Esophagus (tissue), 2 donors: ENCODE data around the gene PPM1M. TPM values are rescaled to one million over a fixed set of nuclear protein-coding genes. Genes with fewer than 3 reads are reported as not detected.

Experiments
- H3K27ac ChIP-seq, 2 donors: one replicate each; pipeline ENCODE4 v1.5.1; 2013; ENCODE audit warnings: low read depth in 2 of 2, mild to moderate bottlenecking in 2 of 2, inconsistent platforms in 1 of 2, low read length in 1 of 2, moderate library complexity in 1 of 2
- H3K27me3 ChIP-seq, 2 donors: one replicate each; pipeline ENCODE4 v1.6.1; 2013; ENCODE audit warnings: low read length in 2 of 2, control low read depth in 1 of 2, mild to moderate bottlenecking in 1 of 2; ENCODE audit not compliant: insufficient read depth in 2 of 2, control insufficient read depth in 1 of 2
- H3K36me3 ChIP-seq, 2 donors: one replicate each; pipeline ENCODE4 v1.6.1; 2013; ENCODE audit warnings: low read length in 1 of 2; ENCODE audit not compliant: control insufficient read depth in 2 of 2, insufficient read depth in 2 of 2
- H3K4me1 ChIP-seq, 2 donors: one replicate each; pipeline ENCODE4 v1.6.1; 2013; ENCODE audit warnings: low read length in 1 of 2; ENCODE audit not compliant: control insufficient read depth in 2 of 2, insufficient read depth in 2 of 2
- H3K4me3 ChIP-seq, 2 donors: one replicate each; pipeline ENCODE4 v1.5.1; 2013; ENCODE audit warnings: low read length in 2 of 2, mild to moderate bottlenecking in 2 of 2, low read depth in 1 of 2, moderate library complexity in 1 of 2
- H3K9me3 ChIP-seq, 2 donors: one replicate each; pipeline ENCODE4 v1.6.1; 2013; ENCODE audit warnings: mild to moderate bottlenecking in 2 of 2, low read depth in 1 of 2, low read length in 1 of 2, moderate library complexity in 1 of 2; ENCODE audit not compliant: control insufficient read depth in 2 of 2, insufficient read depth in 1 of 2
- WGBS, 2 donors: extraction: QIAGEN DNeasy Blood & Tissue Kit; methylation state at CpG; one replicate each; pipeline ENCODE4 v1.1.7; 2013; 5-methylcytosine and 5-hydroxymethylcytosine counted together
- polyA plus RNA-seq, 2 donors: library from polyadenylated mRNA; stranded (reverse); fragments of 200-250 nt; gene quantifications; one replicate each; pipeline ENCODE4 v1.2.3, GENCODE V29; 2013
- donor health status: healthy with polysubstance abuse.
- donor health status: Bipolar disorder and iron deficiency.

Gene PPM1M
- polyA plus RNA-seq, 2 donors: 10.1 to 15.6 TPM

DNA sequence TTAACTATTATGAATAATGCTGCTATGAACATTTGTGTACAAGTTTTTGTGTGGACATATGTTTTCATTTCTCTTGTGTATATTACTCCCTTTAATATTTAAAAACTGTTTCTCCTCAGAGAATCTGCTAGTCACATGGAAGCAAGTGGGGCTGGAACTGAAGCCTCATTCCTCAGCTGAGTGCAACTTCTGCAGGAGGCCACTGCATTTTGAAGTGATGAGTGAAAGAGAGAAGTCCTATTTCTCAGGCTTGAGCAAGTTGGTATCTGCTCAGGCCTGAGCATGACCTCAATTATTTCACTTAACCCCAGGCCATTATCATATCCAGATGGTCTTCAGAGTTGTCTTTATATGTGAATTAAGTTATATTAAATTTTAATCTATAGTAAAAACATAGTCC is 31.7 kb upstream of the PPM1M start:
- no peaks in the 10 kb centered on the region for H3K27me3 ChIP-seq
- no peaks in the 10 kb centered on the region for H3K9me3 ChIP-seq
- peaks cover 7 to 13% of the 10 kb centered on the region in 2 donors for H3K4me1 ChIP-seq
- H3K4me3 ChIP-seq: no peak overlapping the region
- no peak overlapping the region for H3K27ac ChIP-seq
- H3K36me3 ChIP-seq: peaks cover 7 to 35% of the 10 kb centered on the region in 2 donors

DNA sequence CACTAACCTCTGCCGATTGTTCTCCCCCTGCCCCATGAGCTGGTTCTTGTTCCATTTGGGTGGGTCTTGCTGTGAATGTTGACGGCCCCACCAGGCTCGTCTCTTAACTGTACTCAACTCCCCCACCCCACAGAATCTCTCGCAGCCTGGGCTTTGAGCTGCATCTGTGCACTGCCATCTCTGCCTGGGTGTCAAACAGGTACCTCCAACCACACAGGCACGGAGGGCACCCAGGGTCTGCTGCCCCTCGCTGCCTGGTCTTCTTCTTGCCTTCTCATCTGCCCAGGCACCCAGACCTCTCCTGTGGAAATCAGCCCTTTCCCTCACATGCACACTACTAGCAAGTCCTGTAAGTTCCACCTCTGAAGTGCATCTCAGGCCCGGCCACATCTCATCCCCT is 30.2 kb upstream of the PPM1M start:
- Histone ChIP-seq H3K4me3 (no peak overlapping the region), H3K36me3 (peaks cover 6 to 31% of the 10 kb centered on the region in 2 donors), H3K27ac (no peak overlapping the region), H3K9me3 (no peaks in the 10 kb centered on the region), H3K4me1 (peaks cover 7 to 17% of the 10 kb centered on the region in 2 donors), H3K27me3 (no peaks in the 10 kb centered on the region)
- WGBS, 2 donors: 93 to 94% methylated on average over 7 of the region's 7 CpGs

DNA sequence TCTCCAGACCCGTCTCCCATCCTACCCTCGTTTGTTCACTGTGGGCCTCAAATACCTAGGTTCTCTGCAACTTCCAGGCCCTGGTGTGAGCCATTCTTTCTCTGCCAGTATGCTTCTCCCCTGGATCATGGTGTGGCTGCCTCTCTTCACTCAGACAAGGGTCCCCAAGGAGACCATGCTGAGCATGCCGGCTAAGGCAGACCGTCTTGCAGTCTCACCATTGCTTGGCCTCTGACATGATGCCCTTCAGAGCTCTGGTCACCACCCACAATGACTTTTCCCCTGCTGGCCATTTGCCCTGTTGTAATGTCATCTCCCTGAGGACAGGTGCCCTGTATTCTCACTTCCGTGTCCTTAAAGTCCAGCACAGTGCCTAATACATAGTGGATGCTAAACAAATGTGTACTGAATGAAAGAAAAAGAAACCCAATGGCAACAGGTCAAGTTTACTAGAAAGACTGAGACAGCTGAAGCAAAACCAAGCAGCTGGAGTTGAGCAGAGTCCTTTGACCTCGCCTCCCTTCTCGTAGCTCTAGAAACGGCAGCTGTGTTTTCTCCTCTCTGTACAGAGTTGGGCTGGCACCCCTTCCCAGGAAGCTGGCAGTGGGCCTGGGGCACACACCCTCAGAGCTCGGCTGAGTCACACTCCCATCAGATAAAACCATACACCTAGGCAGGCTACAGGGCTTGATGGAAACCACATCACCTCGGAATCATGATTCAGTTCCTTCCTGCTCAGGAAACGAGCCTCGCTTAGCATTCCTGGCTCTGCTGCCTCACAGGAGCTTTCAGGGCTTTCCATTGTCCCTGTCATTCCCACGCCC is 28.8 kb upstream of the PPM1M start:
- Histone ChIP-seq H3K27ac (peak overlapping the region; percentile 67 to 92), H3K36me3 (peaks cover 6 to 24% of the 10 kb centered on the region in 2 donors), H3K4me1 (peaks cover 7 to 17% of the 10 kb centered on the region in 2 donors), H3K4me3 (no peak overlapping the region), H3K9me3 (no peaks in the 10 kb centered on the region), H3K27me3 (no peaks in the 10 kb centered on the region)
- WGBS, 2 donors: 26 to 30% methylated on average over 13 of the region's 13 CpGs

DNA sequence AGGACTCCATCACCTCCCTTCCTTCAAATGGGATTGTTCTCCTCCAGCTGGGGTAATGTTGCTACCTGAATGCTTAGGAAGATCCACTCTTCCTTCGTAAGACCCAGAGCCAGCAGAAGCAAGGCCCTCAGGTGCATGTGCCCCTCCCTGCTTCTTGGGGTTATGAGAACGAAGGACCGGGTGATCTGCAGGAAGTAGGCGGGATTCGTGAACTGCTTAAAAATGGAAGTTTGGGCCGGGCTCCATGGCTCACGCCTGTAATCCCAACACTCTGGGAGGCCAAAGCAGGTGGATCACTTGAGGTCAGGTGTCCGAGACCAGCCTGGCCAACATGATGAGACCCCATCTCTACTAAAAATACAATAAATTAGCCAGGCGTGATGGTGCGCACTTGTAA is 28.2 kb upstream of the PPM1M start:
- Histone ChIP-seq H3K27me3 (no peaks in the 10 kb centered on the region), H3K4me3 (no peak overlapping the region), H3K36me3 (peaks cover 3 to 20% of the 10 kb centered on the region in 2 donors), H3K27ac (peak overlapping the region; percentile 67 to 92), H3K9me3 (no peaks in the 10 kb centered on the region), H3K4me1 (peaks cover 7 to 17% of the 10 kb centered on the region in 2 donors)
- 46 to 54% methylated on average over 10 of the region's 10 CpGs for WGBS, 2 donors

DNA sequence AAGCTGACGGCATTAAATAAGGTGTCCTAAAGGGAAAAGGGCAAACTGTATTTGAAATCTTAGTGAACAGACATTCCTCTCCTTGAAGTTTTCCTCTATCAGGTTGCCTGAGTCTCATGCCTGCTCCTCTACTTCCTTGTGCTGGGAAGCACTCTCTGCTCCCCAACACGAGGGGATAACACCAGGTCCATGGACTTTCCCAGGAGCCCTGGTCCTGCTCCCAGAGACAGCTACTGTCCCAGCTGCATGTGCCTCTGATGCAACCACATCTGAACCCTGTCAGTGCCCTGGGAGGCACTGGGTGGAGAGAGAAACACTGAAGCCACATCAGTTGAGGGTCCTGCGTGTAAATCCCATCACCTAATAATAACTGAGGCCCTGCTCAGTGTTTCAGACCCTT is 27.5 kb upstream of the PPM1M start:
- Histone ChIP-seq H3K27me3 (no peaks in the 10 kb centered on the region), H3K27ac (peak overlapping the region; percentile 67 to 86), H3K36me3 (peaks cover 3 to 17% of the 10 kb centered on the region in 2 donors), H3K4me3 (no peak overlapping the region), H3K4me1 (peaks cover 7 to 17% of the 10 kb centered on the region in 2 donors), H3K9me3 (no peaks in the 10 kb centered on the region)
- 78 to 81% methylated on average over 3 of the region's 3 CpGs for WGBS, 2 donors

DNA sequence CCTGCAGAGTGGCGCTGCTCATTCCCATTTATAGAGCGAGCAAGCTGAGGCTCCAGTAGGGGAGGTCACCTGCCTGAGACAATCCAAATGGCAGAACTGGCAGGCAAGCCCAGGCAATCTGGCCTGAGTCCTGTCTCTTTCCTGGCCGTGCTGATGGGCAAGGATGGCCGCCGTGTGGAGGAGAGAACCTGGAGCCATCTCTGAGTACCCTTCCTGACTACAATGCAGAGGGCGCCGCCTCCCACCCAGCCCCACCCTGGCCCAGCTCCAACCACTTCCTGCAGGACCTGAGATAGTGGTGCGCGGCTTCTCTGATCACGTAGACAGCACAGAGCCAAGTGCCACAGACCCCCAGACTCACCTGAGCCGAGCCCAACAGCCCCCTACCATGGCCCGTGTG is 27.1 kb upstream of the PPM1M start:
- Histone ChIP-seq H3K27me3 (no peaks in the 10 kb centered on the region), H3K27ac (peak overlapping the region; percentile 67 to 86), H3K4me1 (peaks cover 7 to 17% of the 10 kb centered on the region in 2 donors), H3K36me3 (peaks cover 2 to 16% of the 10 kb centered on the region in 2 donors), H3K4me3 (no peak overlapping the region), H3K9me3 (no peaks in the 10 kb centered on the region)
- WGBS, 2 donors: 62 to 76% methylated on average over 12 of the region's 12 CpGs

DNA sequence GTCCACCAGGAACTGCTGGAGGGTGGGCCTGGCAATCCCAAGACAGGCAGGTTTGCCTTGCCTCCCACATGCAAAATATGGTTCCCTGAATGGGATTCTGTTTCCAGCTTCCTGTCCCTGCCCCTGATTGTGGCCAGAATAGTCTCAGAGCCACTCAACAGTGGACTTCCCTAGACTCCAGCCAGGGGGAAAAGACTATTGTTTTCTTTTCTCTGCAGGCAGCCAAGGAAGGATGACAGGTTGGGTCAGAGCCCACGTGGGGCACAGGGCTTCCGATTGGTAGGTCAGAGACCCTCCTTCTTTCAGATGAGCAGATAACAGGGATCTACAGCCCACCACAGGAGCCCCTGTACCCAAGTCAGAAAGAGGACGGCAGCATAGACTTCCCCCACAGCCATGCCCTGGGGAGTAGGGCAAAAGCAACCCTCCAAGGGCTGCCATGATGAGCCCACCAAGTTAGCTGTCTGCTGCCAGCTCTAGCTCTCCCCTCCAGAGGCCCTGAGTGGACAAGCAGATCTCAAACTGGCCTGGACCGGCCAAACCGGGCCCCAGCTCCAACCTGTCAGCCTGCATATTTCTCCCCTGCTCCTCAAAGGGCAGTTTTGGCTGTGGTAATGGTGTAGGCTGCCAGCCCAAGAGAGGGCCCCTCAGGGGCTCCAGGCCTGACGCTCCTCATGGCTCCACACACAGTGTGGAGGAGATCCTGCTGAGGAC is 26.5 kb upstream of the PPM1M start:
- Histone ChIP-seq H3K27ac (peak overlapping the region; percentile 67 to 86), H3K4me1 (peaks cover 7 to 17% of the 10 kb centered on the region in 2 donors)

DNA sequence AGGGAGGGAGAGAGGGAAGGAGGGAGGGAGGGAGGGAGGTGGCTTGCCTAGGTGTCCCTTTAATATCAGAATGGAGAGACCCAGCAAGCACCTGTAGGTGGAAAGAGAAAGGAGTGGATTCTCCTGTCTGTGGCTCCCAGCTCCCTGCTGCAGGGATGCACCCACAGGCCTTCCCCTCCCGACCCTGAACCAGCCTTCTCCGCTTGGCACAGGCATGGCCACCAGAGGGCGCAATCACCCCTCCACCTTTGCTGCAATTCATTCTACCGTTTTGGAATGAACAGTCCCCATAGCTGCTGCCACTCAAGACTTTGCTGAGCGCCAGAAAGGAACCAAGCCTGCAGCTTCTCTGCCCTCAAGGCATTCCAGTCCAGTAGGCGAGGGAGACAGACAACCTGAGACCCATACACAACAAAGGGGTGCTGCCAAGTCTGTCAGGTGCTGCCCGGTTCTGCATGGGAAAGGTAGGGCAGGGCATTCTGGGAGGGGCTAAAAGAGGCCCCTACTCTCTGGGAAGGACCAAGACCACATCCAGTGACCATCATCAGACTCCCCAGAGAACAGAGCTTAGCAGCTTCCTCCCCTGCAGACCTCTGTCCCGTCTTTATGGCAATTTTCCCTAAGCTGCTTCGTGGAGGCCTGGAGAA is 25.1 kb upstream of the PPM1M start:
- no peaks in the 10 kb centered on the region for H3K27me3 ChIP-seq
- H3K36me3 ChIP-seq: peaks cover 0 to 2% of the 10 kb centered on the region in 2 donors
- peaks cover 7 to 18% of the 10 kb centered on the region in 2 donors for H3K4me1 ChIP-seq
- WGBS, 2 donors: 24 to 32% methylated on average over 8 to 9 of the region's 9 CpGs
- H3K27ac ChIP-seq: no peak overlapping the region
- no peaks in the 10 kb centered on the region for H3K9me3 ChIP-seq
- no peak overlapping the region for H3K4me3 ChIP-seq

More for the DNA sequence above, 26.5 kb upstream of the PPM1M start:
- whole genome bisulfite sequencing, 2 donors: 57 to 63% methylated on average over 6 of the region's 6 CpGs
- Histone ChIP-seq H3K27me3 (no peaks in the 10 kb centered on the region), H3K4me3 (no peak overlapping the region), H3K36me3 (peaks cover 0 to 12% of the 10 kb centered on the region in 2 donors), H3K9me3 (no peaks in the 10 kb centered on the region)

DNA sequence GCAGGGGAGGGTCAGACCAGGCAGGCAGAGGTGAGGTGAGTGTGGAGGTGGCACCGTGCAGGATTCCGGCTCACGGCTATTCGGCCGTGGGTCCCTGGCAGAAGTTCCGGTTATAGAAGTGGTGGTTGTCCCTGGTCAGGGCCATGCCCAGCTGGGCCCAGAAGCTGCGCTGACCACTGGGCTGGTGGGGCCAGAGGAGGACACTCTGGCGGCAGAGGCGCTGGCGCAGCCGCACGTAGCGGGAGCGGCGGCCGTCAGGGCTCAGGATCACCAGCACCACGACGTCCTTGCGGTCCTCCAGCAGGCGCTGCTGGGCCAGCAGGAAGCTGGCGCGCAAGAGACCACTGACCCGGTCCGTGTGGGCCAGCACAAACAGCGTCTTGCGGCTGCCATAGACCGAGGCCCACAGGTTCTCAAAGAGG is 24.4 kb upstream of the PPM1M start:
- H3K4me3 ChIP-seq: no peak overlapping the region
- 91 to 94% methylated on average over 23 to 27 of the region's 27 CpGs for WGBS, 2 donors
- H3K36me3 ChIP-seq: no peaks in the 10 kb centered on the region
- no peaks in the 10 kb centered on the region for H3K27me3 ChIP-seq
- H3K27ac ChIP-seq: no peak overlapping the region
- H3K4me1 ChIP-seq: peaks cover 7 to 21% of the 10 kb centered on the region in 2 donors
- H3K9me3 ChIP-seq: no peaks in the 10 kb centered on the region
